Amygdala (tissue), 56 donors: Measurements from ENCODE around the gene HAUS8.
"Not testable (repeated sequence)": the region's sequence is repeated elsewhere in the genome, so short reads cannot be mapped to it uniquely, and the experiment has no call there.

Source experiments
- DNase-seq, 56 donors: peaks; one replicate each; lab custom pipeline; 2025; lab: John Stamatoyannopoulos, UW

The HAUS8 gene

DNA sequence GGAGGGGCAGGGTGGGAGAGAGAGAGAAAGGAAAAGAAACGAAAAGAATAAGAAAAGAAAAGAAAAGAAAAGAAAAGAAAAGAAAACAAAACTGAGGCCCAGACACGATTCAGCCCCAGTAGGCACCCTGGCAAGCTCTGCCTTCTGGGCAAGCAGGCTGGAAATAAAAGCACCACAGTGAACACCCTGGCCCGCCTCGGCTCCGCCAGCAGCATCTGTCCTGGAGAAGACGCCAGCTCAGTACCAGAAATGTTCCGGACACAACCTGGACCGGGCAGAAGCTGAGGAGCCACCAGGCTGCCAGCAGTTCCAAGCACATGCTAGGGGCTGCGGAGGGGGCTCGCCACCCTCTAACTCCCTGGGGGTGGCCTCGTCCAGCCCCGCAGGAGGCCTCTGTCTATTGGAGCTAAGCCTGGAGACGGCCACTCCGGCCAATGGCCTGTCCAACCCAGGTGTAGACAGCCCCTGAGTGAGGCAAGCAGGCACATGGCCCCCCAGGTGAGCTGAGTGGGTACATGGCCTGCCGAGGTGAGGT, 37.2 kb downstream of the HAUS8 start:
- peak in 23 of 56 donors; percentile 2 to 58 (median 17) for DNase-seq

DNA sequence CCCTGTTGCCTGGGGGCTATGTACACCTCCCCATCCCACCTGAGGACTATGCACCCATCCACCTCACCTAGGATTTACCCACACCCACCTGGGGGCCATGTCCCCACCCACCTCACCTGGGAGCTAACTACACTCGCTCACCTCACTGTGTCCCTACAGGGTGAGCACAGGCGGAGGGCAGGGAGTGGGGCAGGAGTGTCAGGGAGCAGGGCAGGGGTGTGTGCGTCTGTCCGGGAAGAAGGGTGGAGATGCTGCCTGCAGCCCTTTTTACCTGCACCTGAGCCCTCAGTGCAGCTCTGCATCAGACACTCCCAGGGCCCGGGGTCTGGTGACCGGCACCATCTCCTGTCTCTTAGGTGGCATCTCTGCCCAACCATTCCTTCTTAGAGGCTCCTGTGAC, 38.1 kb downstream of the HAUS8 start:
- DNase-seq = no peak

DNA sequence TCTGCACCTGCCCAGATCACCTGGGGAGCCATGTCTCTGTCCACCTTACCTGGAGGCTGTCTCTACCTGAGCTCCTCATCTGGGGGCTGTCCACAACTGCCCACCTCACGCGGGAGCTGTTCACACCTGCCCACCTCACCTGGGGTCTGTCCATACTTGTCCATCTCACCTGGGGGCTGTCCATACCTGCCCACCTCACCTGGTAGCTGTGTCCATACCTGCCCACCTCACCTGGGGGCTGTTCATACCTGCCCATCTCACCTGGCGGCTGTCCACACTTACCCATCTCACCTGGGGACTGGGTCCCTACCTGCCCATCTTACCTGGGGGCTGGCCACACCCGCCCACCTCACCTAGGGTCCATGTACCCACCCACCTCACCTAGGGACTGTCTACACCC, 38.6 kb downstream of the HAUS8 start:
- DNase-seq = no peak

DNA sequence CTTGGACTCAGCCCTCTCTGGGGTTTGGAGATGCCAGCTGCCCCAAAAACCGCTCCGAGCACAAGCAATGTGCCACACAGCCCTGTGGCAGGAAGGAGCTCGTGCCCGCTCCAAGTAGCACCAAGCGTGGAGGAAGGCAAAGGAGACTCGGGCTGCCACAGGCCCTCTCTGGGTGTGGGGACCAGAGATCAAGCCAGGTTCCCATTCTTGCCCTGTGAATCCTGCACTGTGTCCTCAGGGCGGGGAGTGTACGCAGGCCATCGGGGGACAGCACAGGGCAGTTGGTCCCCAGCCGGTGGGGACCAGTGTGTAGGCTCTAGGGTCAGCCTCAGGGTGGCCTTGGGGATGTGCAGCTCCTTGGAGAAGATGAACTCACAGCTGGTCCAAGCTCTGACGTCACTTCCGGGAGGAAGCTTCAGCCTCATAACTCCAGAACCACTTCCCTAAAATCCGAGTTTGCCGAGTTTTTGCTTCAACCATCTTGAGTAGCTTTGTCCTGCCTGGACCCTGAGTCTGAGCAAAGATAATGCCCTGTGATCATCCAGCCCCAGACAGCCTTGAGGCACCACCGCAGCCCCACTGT, 39.3 kb downstream of the HAUS8 start:
- DNase-seq = no peak

DNA sequence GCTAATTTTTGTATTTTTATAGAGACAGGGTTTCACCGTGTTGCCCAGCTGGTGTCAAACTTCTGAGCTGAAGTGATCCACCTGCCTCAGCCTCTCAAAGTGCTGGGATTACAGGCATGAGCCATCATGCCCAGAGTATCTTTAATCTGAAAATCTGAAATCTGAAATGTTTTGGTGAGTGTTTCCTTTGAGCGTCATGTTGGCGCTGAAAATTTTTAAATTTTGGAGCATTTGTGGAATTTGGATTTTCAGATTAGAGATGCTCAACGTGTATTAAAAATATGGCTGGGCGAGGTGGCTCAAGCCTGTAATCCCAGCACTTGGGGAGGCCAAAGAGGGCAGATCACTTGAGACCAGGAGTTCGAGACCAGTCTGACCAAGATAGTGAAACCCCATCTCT, 43.5 kb downstream of the HAUS8 start:
- no peak for DNase-seq

- no peak for DNase-seq
Measured at GRCh38 chr19:17027535-17027975, 47.7 kb downstream of the HAUS8 start.

- no peak for DNase-seq
Measured at GRCh38 chr19:17026706-17027534, 48.3 kb downstream of the HAUS8 start, which contains the start of gene CPAMD8. Gene CPAMD8, minus strand, starts transcription at chr19:17026810. Its CDS starts 168 bp downstream, at chr19:17026642.

- DNase-seq = no peak
Measured at GRCh38 chr19:17025991-17026658, 49.1 kb downstream of the HAUS8 start.

DNA sequence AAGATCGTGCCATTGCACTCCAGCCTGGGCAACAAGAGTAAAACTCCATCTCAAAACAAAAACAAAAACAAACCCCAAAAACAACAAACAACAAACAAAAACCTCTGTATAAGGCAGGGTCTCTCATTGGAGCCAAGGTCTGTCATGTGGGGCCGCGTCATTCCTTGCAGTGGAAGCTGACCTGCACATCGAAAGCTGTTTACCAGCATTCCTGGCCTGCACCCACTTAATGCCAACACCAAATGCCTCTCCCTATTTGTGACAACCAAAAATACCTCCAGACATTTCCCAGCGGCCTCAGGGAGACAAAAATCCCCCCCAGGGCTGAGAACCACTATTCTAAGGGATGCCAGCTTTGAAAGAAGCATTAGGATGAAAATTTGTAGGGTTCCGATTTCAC, 49.9 kb downstream of the HAUS8 start:
- DNase-seq = no peak

DNA sequence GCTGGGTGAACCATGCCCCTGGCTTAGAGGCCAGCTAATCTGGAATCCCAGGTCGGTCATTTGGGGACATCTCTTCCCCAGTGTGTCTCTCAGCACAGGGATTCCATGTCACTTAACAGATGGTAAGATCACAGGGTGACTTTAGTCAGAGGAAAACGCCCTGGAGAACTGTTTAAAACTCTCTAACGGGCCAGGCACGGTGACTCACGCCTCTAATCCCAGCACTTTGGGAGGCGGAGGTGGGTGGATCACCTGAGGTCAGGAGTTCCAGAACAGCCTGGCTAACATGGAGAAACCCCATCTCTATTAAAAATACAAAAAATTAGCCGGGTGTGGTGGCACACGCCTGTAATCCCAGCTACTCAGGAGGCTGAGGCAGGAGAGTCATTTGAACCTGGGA, 50.3 kb downstream of the HAUS8 start:
- DNase-seq = not testable (repeated sequence)

GRCh38 chr19:17023805-17024204, 51.4 kb downstream of the HAUS8 start:
- no peak for DNase-seq

- DNase-seq = no peak
Measured at GRCh38 chr19:17022738-17023137, 52.5 kb downstream of the HAUS8 start.

GRCh38 chr19:17021793-17022590, 53.3 kb downstream of the HAUS8 start:
- DNase-seq = no peak

- no peak for DNase-seq
Measured at GRCh38 chr19:17021328-17021727, 53.9 kb downstream of the HAUS8 start.

DNA sequence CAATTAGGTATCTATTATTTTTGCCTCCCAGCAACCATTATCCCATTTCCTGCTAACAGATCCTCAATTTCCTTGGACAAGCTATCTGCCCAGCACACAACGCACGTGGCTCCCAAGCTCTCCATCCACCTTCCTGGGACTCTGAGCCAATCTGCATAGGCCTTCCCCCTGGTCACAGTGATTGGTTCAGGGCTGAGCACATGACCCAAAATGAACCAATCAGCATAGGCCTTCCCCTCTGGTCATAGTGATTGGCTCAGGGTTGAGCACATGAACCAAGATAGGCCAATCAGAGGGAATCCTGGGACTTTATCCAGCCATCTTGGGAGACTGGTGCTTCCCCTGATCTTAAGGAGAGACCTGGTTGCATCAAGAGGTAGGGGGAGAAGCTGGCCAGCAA, 54.4 kb downstream of the HAUS8 start:
- DNase-seq = peak in 1 of 56 donors; percentile 19

DNA sequence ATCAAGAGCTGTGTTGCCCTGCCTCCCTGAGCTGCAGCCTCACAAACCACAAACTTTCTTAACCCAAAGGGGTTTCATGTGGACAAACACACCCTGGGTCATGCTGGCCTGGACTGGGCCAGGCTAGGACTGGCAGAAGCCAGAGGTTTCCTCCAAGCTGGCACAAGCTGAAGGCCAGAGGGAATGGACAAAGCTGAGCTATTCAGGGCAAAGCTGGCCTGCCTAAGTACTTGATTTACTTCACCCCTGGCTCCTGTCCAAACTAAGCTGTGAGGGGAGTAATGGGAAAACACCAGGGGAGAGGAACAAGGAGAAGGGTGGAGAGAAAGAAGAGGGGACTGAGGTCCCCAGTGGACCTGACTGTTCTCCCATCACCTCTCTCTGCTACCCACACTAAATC, 54.9 kb downstream of the HAUS8 start:
- peak in 27 of 56 donors; percentile 1 to 71 (median 18) for DNase-seq

DNA sequence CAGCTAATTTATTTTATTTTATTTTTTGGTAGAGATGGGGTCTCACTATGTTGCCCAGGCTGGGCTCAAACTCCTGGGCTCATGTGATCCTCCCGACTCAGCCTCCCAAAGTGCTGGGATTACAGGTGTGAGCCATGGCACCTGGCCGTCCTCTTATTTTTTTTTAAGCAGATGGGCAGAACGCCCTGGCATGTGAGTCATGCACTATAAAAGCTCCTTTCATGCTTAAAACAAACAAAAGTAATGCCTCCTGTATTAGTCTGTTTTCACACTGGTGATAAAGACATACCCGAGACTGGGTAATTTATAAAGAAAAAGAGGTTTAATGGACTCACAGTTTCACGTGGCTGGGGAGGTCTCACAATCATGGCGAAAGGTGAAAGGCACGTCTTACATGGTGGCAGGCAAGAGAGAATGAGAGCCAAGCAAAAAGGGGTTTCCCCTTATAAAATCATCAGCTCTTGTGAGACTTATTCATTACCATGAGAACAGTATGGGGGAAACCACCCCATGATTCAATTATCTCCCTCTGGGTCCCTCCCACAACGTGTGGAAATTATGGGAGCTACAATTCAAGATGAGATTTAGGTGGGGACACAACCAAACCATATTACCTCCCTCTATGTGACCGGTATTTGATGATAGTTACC, 60.9 kb downstream of the HAUS8 start:
- not testable (repeated sequence) for DNase-seq

- no peak for DNase-seq
Measured at GRCh38 chr19:17011485-17011884, 63.8 kb downstream of the HAUS8 start.

GRCh38 chr19:17006579-17006978, 68.7 kb downstream of the HAUS8 start:
- no peak for DNase-seq

- no peak for DNase-seq
Measured at GRCh38 chr19:17005000-17005399, 70.3 kb downstream of the HAUS8 start.
